Measurements from ENCODE around the gene ATP1A3.

DNA sequence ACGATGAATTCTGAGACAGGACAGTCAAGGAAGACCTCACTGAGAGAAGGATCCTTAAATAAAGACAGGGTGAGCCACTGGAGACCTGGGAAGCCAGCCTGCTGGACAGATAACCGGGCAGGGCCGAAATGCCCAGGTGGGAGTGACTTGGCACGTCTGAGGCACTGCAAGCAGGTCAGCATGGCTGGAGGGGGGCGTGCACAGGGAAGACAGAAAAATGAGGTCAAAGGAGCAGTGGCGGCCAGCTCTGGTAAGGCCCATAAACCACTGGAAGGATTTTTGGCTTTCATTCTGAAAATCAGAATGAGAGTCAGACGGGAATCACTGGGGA, 5.8 kb upstream of the ATP1A3 start:
- TF ChIP-seq, protein P1, sequence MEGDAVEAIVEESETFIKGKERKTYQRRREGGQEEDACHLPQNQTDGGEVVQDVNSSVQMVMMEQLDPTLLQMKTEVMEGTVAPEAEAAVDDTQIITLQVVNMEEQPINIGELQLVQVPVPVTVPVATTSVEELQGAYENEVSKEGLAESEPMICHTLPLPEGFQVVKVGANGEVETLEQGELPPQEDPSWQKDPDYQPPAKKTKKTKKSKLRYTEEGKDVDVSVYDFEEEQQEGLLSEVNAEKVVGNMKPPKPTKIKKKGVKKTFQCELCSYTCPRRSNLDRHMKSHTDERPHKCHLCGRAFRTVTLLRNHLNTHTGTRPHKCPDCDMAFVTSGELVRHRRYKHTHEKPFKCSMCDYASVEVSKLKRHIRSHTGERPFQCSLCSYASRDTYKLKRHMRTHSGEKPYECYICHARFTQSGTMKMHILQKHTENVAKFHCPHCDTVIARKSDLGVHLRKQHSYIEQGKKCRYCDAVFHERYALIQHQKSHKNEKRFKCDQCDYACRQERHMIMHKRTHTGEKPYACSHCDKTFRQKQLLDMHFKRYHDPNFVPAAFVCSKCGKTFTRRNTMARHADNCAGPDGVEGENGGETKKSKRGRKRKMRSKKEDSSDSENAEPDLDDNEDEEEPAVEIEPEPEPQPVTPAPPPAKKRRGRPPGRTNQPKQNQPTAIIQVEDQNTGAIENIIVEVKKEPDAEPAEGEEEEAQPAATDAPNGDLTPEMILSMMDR (IDR thresholded peaks at IDR 0.05), result no peak
- TF ChIP-seq POLR2A (IDR thresholded peaks at IDR 0.05), result no peak

All from adrenal gland (tissue), 5 donors.